Measurements from ENCODE around the gene KIF26A.

KIF26A gene

GRCh38 chr14:104138098-104138717 is at the start of gene KIF26A:
KIF26A (plus strand) TSS chr14:104138587; CDS start chr14:104138723, 136 bp downstream.
- DNase-seq (ENCODE audit: low spot score in 2 of 2): peak; percentile 63 to 84
- Histone ChIP-seq H3K36me3 (replicated peaks) (no peaks in the 10 kb centered on the region), H3K27me3 (ENCODE audit: low read depth) (peaks cover 32% of the 10 kb centered on the region), H3K9me3 (no peaks in the 10 kb centered on the region), H3K4me3 (peak within 1 kb of the TSS; percentile 55), H3K4me1 (peaks cover 9% of the 10 kb centered on the region)
- in situ Hi-C loops (cut with MboI; ENCODE audit: low sequenced_read_pairs): no loop called here

- no peak overlapping the region for H3K4me3 ChIP-seq
- H3K4me1 ChIP-seq: no peaks in the 10 kb centered on the region
- H3K9me3 ChIP-seq: no peaks in the 10 kb centered on the region
- in situ Hi-C loops (cut with MboI; ENCODE audit: low sequenced_read_pairs): no loop called here
- no peaks in the 10 kb centered on the region for H3K27me3 ChIP-seq (ENCODE audit: low read depth)
- no peak for DNase-seq (ENCODE audit: low spot score in 2 of 2)
- H3K36me3 ChIP-seq (replicated peaks): no peaks in the 10 kb centered on the region
These were observed 48.2 kb upstream of the KIF26A start for GRCh38 chr14:104090071-104090748.

GRCh38 chr14:104091061-104091926 is 47.1 kb upstream of the KIF26A start:
- DNase-seq (ENCODE audit: low spot score in 2 of 2): no peak
- H3K27me3 ChIP-seq (ENCODE audit: low read depth): no peaks in the 10 kb centered on the region; the same call in 1 of the 2 replicates
- in situ Hi-C loops (cut with MboI; ENCODE audit: low sequenced_read_pairs): no loop called here
- no peaks in the 10 kb centered on the region for H3K4me1 ChIP-seq
- no peaks in the 10 kb centered on the region for H3K9me3 ChIP-seq
- H3K4me3 ChIP-seq: no peak overlapping the region
- H3K36me3 ChIP-seq (replicated peaks): no peaks in the 10 kb centered on the region

- no peaks in the 10 kb centered on the region; the same call in 1 of the 2 replicates for H3K27me3 ChIP-seq (ENCODE audit: low read depth)
- no peak overlapping the region for H3K4me3 ChIP-seq
- in situ Hi-C loops (cut with MboI; ENCODE audit: low sequenced_read_pairs): no loop called here
- DNase-seq (ENCODE audit: low spot score in 2 of 2): no peak
- no peaks in the 10 kb centered on the region for H3K9me3 ChIP-seq
- H3K36me3 ChIP-seq (replicated peaks): no peaks in the 10 kb centered on the region
- no peaks in the 10 kb centered on the region for H3K4me1 ChIP-seq
These were observed 46.2 kb upstream of the KIF26A start for GRCh38 chr14:104091927-104092771.

- Histone ChIP-seq H3K4me1 (no peaks in the 10 kb centered on the region), H3K27me3 (ENCODE audit: low read depth) (no peaks in the 10 kb centered on the region; the same call in 1 of the 2 replicates), H3K9me3 (no peaks in the 10 kb centered on the region), H3K4me3 (no peak overlapping the region), H3K36me3 (replicated peaks) (no peaks in the 10 kb centered on the region)
- DNase-seq (ENCODE audit: low spot score in 2 of 2): no peak
- in situ Hi-C loops (cut with MboI; ENCODE audit: low sequenced_read_pairs): no loop called here
These were observed 45.4 kb upstream of the KIF26A start for GRCh38 chr14:104092931-104093365.

- Histone ChIP-seq H3K36me3 (replicated peaks) (no peaks in the 10 kb centered on the region), H3K27me3 (ENCODE audit: low read depth) (no peaks in the 10 kb centered on the region; the same call in 1 of the 2 replicates), H3K4me3 (no peak overlapping the region), H3K4me1 (no peaks in the 10 kb centered on the region), H3K9me3 (no peaks in the 10 kb centered on the region)
- peak in 1 of 2 experiments; percentile 54 for DNase-seq (ENCODE audit: low spot score in 2 of 2)
- in situ Hi-C loops (cut with MboI; ENCODE audit: low sequenced_read_pairs): no loop called here
These were observed 44.9 kb upstream of the KIF26A start for GRCh38 chr14:104093366-104094055.

- in situ Hi-C loops (cut with MboI; ENCODE audit: low sequenced_read_pairs): no loop called here
- no peak for DNase-seq (ENCODE audit: low spot score in 2 of 2)
- no peaks in the 10 kb centered on the region for H3K9me3 ChIP-seq
These were observed 44.2 kb upstream of the KIF26A start for GRCh38 chr14:104094056-104094708.

GRCh38 chr14:104094709-104095425 is 43.5 kb upstream of the KIF26A start:
- no peak overlapping the region for H3K4me3 ChIP-seq
- in situ Hi-C loops (cut with MboI; ENCODE audit: low sequenced_read_pairs): no loop called here

More at GRCh38 chr14:104094056-104094708, 44.2 kb upstream of the KIF26A start:
- H3K4me1 ChIP-seq: no peaks in the 10 kb centered on the region
- H3K4me3 ChIP-seq: no peak overlapping the region
- no peaks in the 10 kb centered on the region for H3K36me3 ChIP-seq (replicated peaks)
- no peaks in the 10 kb centered on the region; the same call in 1 of the 2 replicates for H3K27me3 ChIP-seq (ENCODE audit: low read depth)

GRCh38 chr14:104095426-104096310 is 42.7 kb upstream of the KIF26A start:
- in situ Hi-C loops (cut with MboI; ENCODE audit: low sequenced_read_pairs): no loop called here
- Histone ChIP-seq H3K9me3 (no peaks in the 10 kb centered on the region), H3K27me3 (ENCODE audit: low read depth) (no peaks in the 10 kb centered on the region; the same call in 1 of the 2 replicates), H3K4me3 (no peak overlapping the region), H3K36me3 (replicated peaks) (no peaks in the 10 kb centered on the region), H3K4me1 (no peaks in the 10 kb centered on the region)
- DNase-seq (ENCODE audit: low spot score in 2 of 2): no peak

More at GRCh38 chr14:104094709-104095425, 43.5 kb upstream of the KIF26A start:
- Histone ChIP-seq H3K4me1 (no peaks in the 10 kb centered on the region), H3K9me3 (no peaks in the 10 kb centered on the region), H3K36me3 (replicated peaks) (no peaks in the 10 kb centered on the region), H3K27me3 (ENCODE audit: low read depth) (no peaks in the 10 kb centered on the region; the same call in 1 of the 2 replicates)
- peak; percentile 17 to 89 for DNase-seq (ENCODE audit: low spot score in 2 of 2)

- no peak for DNase-seq (ENCODE audit: low spot score in 2 of 2)
- in situ Hi-C loops (cut with MboI; ENCODE audit: low sequenced_read_pairs): no loop called here
- H3K36me3 ChIP-seq (replicated peaks): no peaks in the 10 kb centered on the region
- H3K9me3 ChIP-seq: no peaks in the 10 kb centered on the region
- H3K27me3 ChIP-seq (ENCODE audit: low read depth): no peaks in the 10 kb centered on the region; the same call in 1 of the 2 replicates
- H3K4me3 ChIP-seq: no peak overlapping the region
- H3K4me1 ChIP-seq: no peaks in the 10 kb centered on the region
These were observed 42.1 kb upstream of the KIF26A start for GRCh38 chr14:104096318-104096717.
